LoVo (cell line): ENCODE measurements around the gene NOM1.
"Not testable (repeated sequence)": the region's sequence is repeated elsewhere in the genome, so short reads cannot be mapped to it uniquely, and the experiment has no call there.

Source experiments
- DNase-seq: peaks from one replicate; pipeline ENCODE4 v3.0.0-alpha.2; 2016; ENCODE audit warnings: low spot score

Gene NOM1

GRCh38 chr7:156949541-156950380 is at the start of gene NOM1:
Gene NOM1 (plus strand): TSS chr7:156949712. CDS start chr7:156949738, 26 bp downstream.
- DNase-seq, result peak; percentile 94

GRCh38 chr7:156900093-156900492 is 49.4 kb upstream of the NOM1 start:
- peak; percentile 32 for DNase-seq

GRCh38 chr7:156903232-156903909 is 46.1 kb upstream of the NOM1 start:
- peak; percentile 83 for DNase-seq

GRCh38 chr7:156906200-156906649 is 43.3 kb upstream of the NOM1 start:
- DNase-seq, result no peak

GRCh38 chr7:156907656-156908055 is 41.9 kb upstream of the NOM1 start:
- no peak for DNase-seq

GRCh38 chr7:156909574-156910252 is 39.8 kb upstream of the NOM1 start:
- not testable (repeated sequence) for DNase-seq

- no peak for DNase-seq
These were observed 30.9 kb upstream of the NOM1 start for GRCh38 chr7:156918635-156919034.

GRCh38 chr7:156919132-156919713 is 30.3 kb upstream of the NOM1 start:
- no peak for DNase-seq

- DNase-seq, result no peak
These were observed 29.4 kb upstream of the NOM1 start for GRCh38 chr7:156920076-156920475.

- DNase-seq, result not testable (repeated sequence)
These were observed 28.8 kb upstream of the NOM1 start for GRCh38 chr7:156920487-156921373.

GRCh38 chr7:156922304-156922703 is 27.2 kb upstream of the NOM1 start:
- not testable (repeated sequence) for DNase-seq

GRCh38 chr7:156925821-156926220 is 23.7 kb upstream of the NOM1 start:
- DNase-seq, result not testable (repeated sequence)

- peak; percentile 62 for DNase-seq
These were observed 21.7 kb upstream of the NOM1 start for GRCh38 chr7:156927571-156928405.

- no peak for DNase-seq
These were observed 21.1 kb upstream of the NOM1 start for GRCh38 chr7:156928406-156928747.

GRCh38 chr7:156929789-156930539 is 19.5 kb upstream of the NOM1 start:
- no peak for DNase-seq

- no peak for DNase-seq
These were observed 17.5 kb upstream of the NOM1 start for GRCh38 chr7:156932006-156932405.

- no peak for DNase-seq
These were observed 14.3 kb upstream of the NOM1 start for GRCh38 chr7:156935250-156935649.

- not testable (repeated sequence) for DNase-seq
These were observed 12.7 kb upstream of the NOM1 start for GRCh38 chr7:156936766-156937165.

- no peak for DNase-seq
These were observed 8.9 kb upstream of the NOM1 start for GRCh38 chr7:156940421-156941122.
